ENCODE measurements around the gene KCP.

DNA sequence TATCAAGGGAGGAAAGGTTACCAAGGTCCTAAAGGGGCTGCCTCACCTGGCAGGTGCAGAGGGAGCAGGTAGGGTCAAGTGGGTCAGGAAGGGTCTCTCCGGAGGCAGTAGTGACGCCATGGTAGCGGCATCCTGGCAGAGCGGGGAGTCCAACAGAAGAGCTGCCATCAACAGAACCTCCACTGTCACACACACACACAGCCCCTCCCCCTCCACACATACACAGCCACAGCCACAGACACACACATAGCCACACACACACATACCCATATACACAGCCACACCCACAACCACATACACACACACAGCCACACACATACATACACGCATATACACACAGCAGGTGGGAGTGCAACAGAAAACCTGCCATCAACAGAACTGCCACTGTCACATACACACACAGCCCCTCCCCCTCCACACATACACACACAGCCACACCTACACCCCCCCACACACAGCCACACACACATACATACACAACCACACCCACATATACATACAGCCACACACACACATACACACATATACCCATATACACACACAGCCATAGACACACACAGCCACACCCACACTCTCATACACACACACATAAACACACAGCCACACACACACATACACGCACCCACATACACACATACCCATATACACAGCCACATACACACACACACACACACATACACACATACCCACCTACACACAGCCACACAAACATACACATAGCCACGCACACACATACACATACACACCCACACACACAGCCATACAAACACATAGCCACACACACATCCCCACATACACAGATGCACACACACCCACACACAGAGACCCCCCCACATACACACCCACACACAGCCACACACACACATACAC is 23.1 kb downstream of the KCP start:
- TF ChIP-seq, protein P1, sequence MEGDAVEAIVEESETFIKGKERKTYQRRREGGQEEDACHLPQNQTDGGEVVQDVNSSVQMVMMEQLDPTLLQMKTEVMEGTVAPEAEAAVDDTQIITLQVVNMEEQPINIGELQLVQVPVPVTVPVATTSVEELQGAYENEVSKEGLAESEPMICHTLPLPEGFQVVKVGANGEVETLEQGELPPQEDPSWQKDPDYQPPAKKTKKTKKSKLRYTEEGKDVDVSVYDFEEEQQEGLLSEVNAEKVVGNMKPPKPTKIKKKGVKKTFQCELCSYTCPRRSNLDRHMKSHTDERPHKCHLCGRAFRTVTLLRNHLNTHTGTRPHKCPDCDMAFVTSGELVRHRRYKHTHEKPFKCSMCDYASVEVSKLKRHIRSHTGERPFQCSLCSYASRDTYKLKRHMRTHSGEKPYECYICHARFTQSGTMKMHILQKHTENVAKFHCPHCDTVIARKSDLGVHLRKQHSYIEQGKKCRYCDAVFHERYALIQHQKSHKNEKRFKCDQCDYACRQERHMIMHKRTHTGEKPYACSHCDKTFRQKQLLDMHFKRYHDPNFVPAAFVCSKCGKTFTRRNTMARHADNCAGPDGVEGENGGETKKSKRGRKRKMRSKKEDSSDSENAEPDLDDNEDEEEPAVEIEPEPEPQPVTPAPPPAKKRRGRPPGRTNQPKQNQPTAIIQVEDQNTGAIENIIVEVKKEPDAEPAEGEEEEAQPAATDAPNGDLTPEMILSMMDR (IDR thresholded peaks at IDR 0.05), result no peak
- TF ChIP-seq POLR2A (IDR thresholded peaks at IDR 0.05), result no peak
